ENCODE data around the gene FAM161B.
"Not testable (repeated sequence)": the region's sequence is repeated elsewhere in the genome, so short reads cannot be mapped to it uniquely, and the experiment has no call there.

Gene FAM161B

DNA sequence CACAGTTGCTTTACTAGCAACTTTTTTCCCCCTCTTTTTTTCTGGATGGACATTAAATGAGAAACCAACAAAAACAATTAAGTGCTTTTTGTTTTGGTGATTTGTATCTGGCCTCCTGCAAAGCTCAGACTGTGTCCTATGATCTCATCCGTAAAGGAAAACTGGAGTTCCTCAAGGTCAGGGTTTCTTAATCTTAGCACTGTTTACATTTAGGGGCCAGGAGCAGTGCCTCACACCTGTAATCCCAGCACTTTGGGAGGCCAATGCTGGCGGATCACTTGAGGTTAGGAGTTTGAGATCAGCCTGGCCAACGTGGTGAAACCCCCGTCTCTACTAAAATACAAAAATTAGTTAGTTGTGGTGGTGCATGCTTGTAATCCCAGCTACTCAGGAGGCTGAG, 41.2 kb upstream of the FAM161B start:
- Histone ChIP-seq H3K27ac (no peak overlapping the region), H3K4me3 (no peak overlapping the region)
- DNase-seq (ENCODE audit: low spot score) = no peak
- TF ChIP-seq, protein P1, sequence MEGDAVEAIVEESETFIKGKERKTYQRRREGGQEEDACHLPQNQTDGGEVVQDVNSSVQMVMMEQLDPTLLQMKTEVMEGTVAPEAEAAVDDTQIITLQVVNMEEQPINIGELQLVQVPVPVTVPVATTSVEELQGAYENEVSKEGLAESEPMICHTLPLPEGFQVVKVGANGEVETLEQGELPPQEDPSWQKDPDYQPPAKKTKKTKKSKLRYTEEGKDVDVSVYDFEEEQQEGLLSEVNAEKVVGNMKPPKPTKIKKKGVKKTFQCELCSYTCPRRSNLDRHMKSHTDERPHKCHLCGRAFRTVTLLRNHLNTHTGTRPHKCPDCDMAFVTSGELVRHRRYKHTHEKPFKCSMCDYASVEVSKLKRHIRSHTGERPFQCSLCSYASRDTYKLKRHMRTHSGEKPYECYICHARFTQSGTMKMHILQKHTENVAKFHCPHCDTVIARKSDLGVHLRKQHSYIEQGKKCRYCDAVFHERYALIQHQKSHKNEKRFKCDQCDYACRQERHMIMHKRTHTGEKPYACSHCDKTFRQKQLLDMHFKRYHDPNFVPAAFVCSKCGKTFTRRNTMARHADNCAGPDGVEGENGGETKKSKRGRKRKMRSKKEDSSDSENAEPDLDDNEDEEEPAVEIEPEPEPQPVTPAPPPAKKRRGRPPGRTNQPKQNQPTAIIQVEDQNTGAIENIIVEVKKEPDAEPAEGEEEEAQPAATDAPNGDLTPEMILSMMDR (IDR thresholded peaks at IDR 0.05) = no peak

DNA sequence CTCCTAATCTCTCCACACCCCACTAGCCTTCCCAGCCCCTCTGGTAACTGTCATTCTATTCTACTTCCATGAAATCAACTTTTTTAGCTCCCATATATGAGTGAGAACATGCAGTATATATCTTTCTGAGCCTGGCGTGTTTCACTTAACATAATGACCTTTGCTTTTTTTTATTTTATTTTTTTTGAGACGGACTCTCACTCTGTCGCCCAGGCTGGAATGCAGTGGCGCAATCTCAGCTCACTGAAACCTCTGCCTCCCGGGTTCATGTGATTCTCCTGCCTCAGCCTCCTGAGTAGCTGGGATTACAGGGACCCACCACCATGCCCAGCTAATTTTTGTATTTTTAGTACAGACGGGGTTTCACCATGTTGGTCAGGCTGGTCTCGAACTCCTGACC, 38.8 kb upstream of the FAM161B start:
- H3K4me3 ChIP-seq; H3K27ac ChIP-seq; DNase-seq (ENCODE audit: low spot score): not testable (repeated sequence)

DNA sequence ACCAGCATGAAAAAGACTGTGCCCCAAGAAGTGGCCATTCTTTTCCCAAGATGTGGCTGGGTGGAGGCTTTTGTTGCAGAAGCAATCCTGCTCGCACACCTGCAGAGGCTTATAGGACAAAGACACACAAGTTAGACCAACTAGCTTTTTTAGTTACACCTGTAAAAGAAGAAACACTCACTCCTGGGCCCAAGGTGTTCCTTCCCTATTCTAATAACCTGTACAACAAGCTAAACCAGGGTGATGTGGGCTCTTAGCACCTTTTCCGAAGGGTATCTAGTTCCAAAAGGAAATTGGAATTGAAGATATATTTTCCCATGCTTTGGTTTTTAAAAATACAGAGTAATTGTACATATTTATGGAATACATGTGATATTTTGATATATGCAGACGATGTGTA, 38.2 kb upstream of the FAM161B start:
- TF ChIP-seq, protein P1 (IDR thresholded peaks at IDR 0.05) = no peak
- H3K27ac ChIP-seq = no peak overlapping the region
- DNase-seq (ENCODE audit: low spot score) = no peak
- H3K4me3 ChIP-seq = no peak overlapping the region

DNA sequence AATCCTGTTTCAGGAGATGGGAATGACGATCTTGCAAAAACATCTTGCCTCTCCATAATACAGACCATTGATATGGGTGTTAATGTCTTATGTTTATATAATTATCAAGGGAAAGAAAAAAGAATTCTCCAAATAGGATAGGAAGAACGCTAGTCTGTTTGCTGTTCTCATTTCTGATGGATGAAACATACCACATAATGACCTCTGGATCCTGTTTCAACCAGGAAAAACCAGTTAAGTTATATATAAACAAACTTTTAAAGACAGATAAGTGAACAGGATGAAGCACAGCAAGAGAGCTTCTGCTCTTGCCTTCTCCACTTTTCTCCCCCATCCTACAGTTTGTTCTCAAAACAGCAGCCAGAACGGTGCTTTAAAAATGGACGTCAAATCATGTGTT, 28.0 kb upstream of the FAM161B start:
- Histone ChIP-seq H3K4me3 (no peak overlapping the region), H3K27ac (no peak overlapping the region)
- TF ChIP-seq, protein P1 (IDR thresholded peaks at IDR 0.05) = no peak
- no peak for DNase-seq (ENCODE audit: low spot score)

DNA sequence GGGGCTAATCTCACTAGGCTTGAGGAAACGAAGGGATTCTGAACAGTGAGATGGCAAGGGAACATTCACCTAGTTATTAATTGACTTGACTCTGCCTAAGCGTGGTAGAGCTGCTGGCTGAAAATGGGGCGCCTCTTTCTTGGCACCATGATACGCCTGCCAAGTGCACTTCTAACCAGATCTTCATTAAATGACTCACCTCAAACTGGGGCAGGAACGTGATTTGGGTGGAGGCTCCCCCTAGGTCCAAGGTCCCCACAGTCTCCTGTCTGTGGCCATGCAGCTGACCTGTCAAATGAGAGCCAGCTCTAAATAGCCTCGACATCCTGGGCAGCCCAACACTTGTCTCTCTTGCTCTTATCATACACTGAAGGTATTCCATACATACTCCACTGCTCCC, 26.2 kb upstream of the FAM161B start:
- Histone ChIP-seq H3K4me3 (no peak overlapping the region), H3K27ac (no peak overlapping the region)
- TF ChIP-seq, protein P1 (IDR thresholded peaks at IDR 0.05) = no peak
- DNase-seq (ENCODE audit: low spot score) = no peak

DNA sequence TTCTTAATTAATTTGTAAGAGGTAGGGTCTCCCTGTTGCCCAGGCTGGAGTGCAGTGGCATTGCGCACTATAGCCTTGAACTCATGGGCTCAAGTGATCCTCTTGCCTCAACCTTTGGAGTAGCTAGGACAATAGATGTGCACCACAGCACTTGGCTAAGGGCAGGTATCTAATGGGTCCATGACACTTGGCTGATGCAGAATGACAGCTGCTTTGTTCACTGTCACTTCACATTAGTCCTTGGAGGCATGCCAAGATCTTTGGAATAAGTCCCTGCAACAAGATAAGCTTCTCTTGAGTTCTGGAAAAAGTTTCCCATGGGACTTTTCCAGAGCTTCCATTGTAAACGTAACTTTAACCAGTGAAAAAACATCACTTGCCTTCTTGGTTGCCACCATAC, 23.6 kb upstream of the FAM161B start:
- TF ChIP-seq, protein P1 (IDR thresholded peaks at IDR 0.05) = no peak
- no peak overlapping the region for H3K27ac ChIP-seq
- DNase-seq (ENCODE audit: low spot score) = no peak

DNA sequence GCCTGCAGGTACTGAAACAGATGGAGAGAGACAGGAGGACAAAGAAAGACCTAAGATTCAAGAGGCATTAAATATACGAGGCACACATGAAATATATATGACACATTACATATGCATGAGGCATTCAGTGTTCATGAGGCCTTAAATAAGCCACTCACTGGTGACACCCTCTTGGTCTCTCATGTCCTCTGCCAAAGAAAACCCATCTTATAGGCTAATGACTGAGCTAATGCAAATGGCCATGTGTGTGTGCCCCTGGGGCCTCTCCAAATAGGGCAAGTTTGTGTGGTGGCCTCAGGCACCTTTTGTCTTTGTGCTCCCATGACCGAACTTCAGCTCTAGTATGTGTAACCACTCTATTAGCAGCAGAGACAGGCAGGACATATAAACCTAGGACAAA, 19.0 kb upstream of the FAM161B start:
- TF ChIP-seq, protein P1 (IDR thresholded peaks at IDR 0.05) = no peak
- DNase-seq (ENCODE audit: low spot score) = peak; percentile 21
- Histone ChIP-seq H3K27ac (no peak overlapping the region), H3K4me3 (no peak overlapping the region)

More for the DNA sequence above, 23.6 kb upstream of the FAM161B start:
- H3K4me3 ChIP-seq = no peak overlapping the region

DNA sequence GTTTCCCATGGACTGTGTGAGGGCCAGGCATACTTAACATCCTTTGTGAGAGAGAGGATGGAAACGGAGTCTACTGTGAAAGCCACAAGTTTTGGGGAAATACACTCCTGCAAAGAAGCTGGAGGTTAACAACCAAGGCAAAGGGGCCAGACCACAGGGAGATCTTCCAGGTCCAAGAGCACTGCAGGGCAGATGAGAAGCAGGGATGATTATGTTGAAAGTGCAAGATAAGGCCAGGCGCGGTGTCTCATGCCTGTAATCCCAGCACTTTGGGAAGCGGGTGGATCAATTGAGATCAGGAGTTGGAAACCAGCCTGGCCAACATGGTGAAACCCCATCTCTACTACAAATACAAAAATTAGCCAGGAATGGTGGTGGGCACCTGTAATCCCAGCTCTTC, 15.3 kb upstream of the FAM161B start:
- TF ChIP-seq, protein P1 (IDR thresholded peaks at IDR 0.05) = no peak
- Histone ChIP-seq H3K27ac (no peak overlapping the region), H3K4me3 (no peak overlapping the region)
- no peak for DNase-seq (ENCODE audit: low spot score)

Measured in coronary artery (tissue), 2 donors.